Measurements from ENCODE around the gene CD3G.
"Not testable (repeated sequence)": the region's sequence is repeated elsewhere in the genome, so short reads cannot be mapped to it uniquely, and the experiment has no call there.

Gene CD3G

GRCh38 chr11:118343981-118344515 is at the start of gene CD3G:
TSS of gene CD3G (plus strand) at chr11:118344344. CDS start at chr11:118344424, 80 bp downstream.
- DNase-seq (ENCODE audit: low read depth in 3 of 3, low spot score in 1 of 3): peak; percentile 49 to 65 (median 53)

GRCh38 chr11:118295199-118295598 is 48.9 kb upstream of the CD3G start:
- DNase-seq (ENCODE audit: low read depth in 3 of 3, low spot score in 1 of 3): no peak

- DNase-seq (ENCODE audit: low read depth in 3 of 3, low spot score in 1 of 3): no peak
Measured at GRCh38 chr11:118295815-118296454, 48.2 kb upstream of the CD3G start.

GRCh38 chr11:118301600-118302195 is 42.4 kb upstream of the CD3G start:
- no peak for DNase-seq (ENCODE audit: low read depth in 3 of 3, low spot score in 1 of 3)

- no peak for DNase-seq (ENCODE audit: low read depth in 3 of 3, low spot score in 1 of 3)
Measured at GRCh38 chr11:118304227-118304567, 39.9 kb upstream of the CD3G start.

GRCh38 chr11:118304568-118305248 is 39.4 kb upstream of the CD3G start, which contains the start of gene CD3E:
TSS of gene CD3E (plus strand) at chr11:118304730. CDS start at chr11:118304953, 223 bp downstream.
- DNase-seq (ENCODE audit: low read depth in 3 of 3, low spot score in 1 of 3): peak in 2 of 3 donors; percentile 28 to 43

- peak in 1 of 3 donors; percentile 29 for DNase-seq (ENCODE audit: low read depth in 3 of 3, low spot score in 1 of 3)
Measured at GRCh38 chr11:118305726-118306125, 38.4 kb upstream of the CD3G start.

GRCh38 chr11:118306556-118306955 is 37.6 kb upstream of the CD3G start:
- DNase-seq (ENCODE audit: low read depth in 3 of 3, low spot score in 1 of 3): peak in 1 of 3 donors; percentile 37

GRCh38 chr11:118308995-118309528 is 35.1 kb upstream of the CD3G start:
- DNase-seq (ENCODE audit: low read depth in 3 of 3, low spot score in 1 of 3): not testable (repeated sequence)

- DNase-seq (ENCODE audit: low read depth in 3 of 3, low spot score in 1 of 3): no peak
Measured at GRCh38 chr11:118310271-118310670, 33.9 kb upstream of the CD3G start.

- no peak for DNase-seq (ENCODE audit: low read depth in 3 of 3, low spot score in 1 of 3)
Measured at GRCh38 chr11:118310781-118311485, 33.2 kb upstream of the CD3G start.

GRCh38 chr11:118311518-118311917 is 32.6 kb upstream of the CD3G start:
- no peak for DNase-seq (ENCODE audit: low read depth in 3 of 3, low spot score in 1 of 3)

- DNase-seq (ENCODE audit: low read depth in 3 of 3, low spot score in 1 of 3): no peak
Measured at GRCh38 chr11:118312328-118312727, 31.8 kb upstream of the CD3G start.

- DNase-seq (ENCODE audit: low read depth in 3 of 3, low spot score in 1 of 3): no peak
Measured at GRCh38 chr11:118313242-118313641, 30.9 kb upstream of the CD3G start.

- DNase-seq (ENCODE audit: low read depth in 3 of 3, low spot score in 1 of 3): no peak
Measured at GRCh38 chr11:118314988-118315411, 29.1 kb upstream of the CD3G start.

GRCh38 chr11:118318124-118318523 is 26.0 kb upstream of the CD3G start:
- DNase-seq (ENCODE audit: low read depth in 3 of 3, low spot score in 1 of 3): no peak

GRCh38 chr11:118318581-118319336 is 25.4 kb upstream of the CD3G start:
- DNase-seq (ENCODE audit: low read depth in 3 of 3, low spot score in 1 of 3): no peak

GRCh38 chr11:118319337-118319707 is 24.8 kb upstream of the CD3G start:
- no peak for DNase-seq (ENCODE audit: low read depth in 3 of 3, low spot score in 1 of 3)

GRCh38 chr11:118320515-118320914 is 23.6 kb upstream of the CD3G start:
- DNase-seq (ENCODE audit: low read depth in 3 of 3, low spot score in 1 of 3): no peak

- no peak for DNase-seq (ENCODE audit: low read depth in 3 of 3, low spot score in 1 of 3)
Measured at GRCh38 chr11:118321386-118322082, 22.6 kb upstream of the CD3G start.

Data from stimulated activated CD4-positive, alpha-beta T cell treated with anti-CD3 and anti-CD28 coated beads, TNF-alpha, amount 100 ng/mL, for 1 hour (primary cell).